GM20000 (cell line): Measurements from ENCODE around the gene CNTNAP5.

Experiments used
- DNase-seq: peaks from one replicate; pipeline ENCODE4 v3.0.0; 2012; ENCODE audit warnings: low spot score
- CTCF ChIP-seq: IDR thresholded peaks from 2 replicates; pipeline ENCODE4 v1.5.1; 2012; ENCODE audit warnings: mild to moderate bottlenecking, control low read depth; ENCODE audit errors: extremely low read depth, missing control alignments

The CNTNAP5 gene

GRCh38 chr2:124254621-124255020, 229.5 kb downstream of the CNTNAP5 start:
- TF ChIP-seq CTCF, result no peak

GRCh38 chr2:124257120-124257519, 232.0 kb downstream of the CNTNAP5 start:
- no peak for TF ChIP-seq CTCF

More at GRCh38 chr2:124254621-124255020, 229.5 kb downstream of the CNTNAP5 start:
- no peak for DNase-seq

GRCh38 chr2:124258140-124258880, 233.2 kb downstream of the CNTNAP5 start:
- TF ChIP-seq CTCF, result no peak
- DNase-seq, result no peak

More at GRCh38 chr2:124257120-124257519, 232.0 kb downstream of the CNTNAP5 start:
- no peak for DNase-seq

GRCh38 chr2:124261456-124261855, 236.4 kb downstream of the CNTNAP5 start:
- no peak for DNase-seq
- no peak for TF ChIP-seq CTCF

GRCh38 chr2:124264551-124265091, 239.5 kb downstream of the CNTNAP5 start:
- no peak for DNase-seq
- no peak for TF ChIP-seq CTCF

- TF ChIP-seq CTCF, result no peak
- no peak for DNase-seq
Observed at GRCh38 chr2:124267794-124268193, 242.7 kb downstream of the CNTNAP5 start.

GRCh38 chr2:124269348-124269747, 244.3 kb downstream of the CNTNAP5 start:
- DNase-seq, result no peak
- no peak for TF ChIP-seq CTCF
